Globus pallidus (tissue), 1 donor: ENCODE measurements around the gene IGF2BP1.
"Not testable (repeated sequence)": the region's sequence is repeated elsewhere in the genome, so short reads cannot be mapped to it uniquely, and the experiment has no call there.

Experiments
- DNase-seq: peaks from one replicate; pipeline ENCODE4 v3.0.0-alpha.2; 2015; ENCODE audit warnings: low spot score

Gene IGF2BP1

GRCh38 chr17:49020609-49021008 is 23.4 kb downstream of the IGF2BP1 start:
- no peak for DNase-seq

GRCh38 chr17:49021095-49021767 is 24.0 kb downstream of the IGF2BP1 start:
- no peak for DNase-seq

- no peak for DNase-seq
Observed at GRCh38 chr17:49021768-49022103, 24.6 kb downstream of the IGF2BP1 start.

GRCh38 chr17:49022391-49022941 is 25.3 kb downstream of the IGF2BP1 start:
- DNase-seq = no peak

- no peak for DNase-seq
Observed at GRCh38 chr17:49024523-49024922, 27.3 kb downstream of the IGF2BP1 start.

GRCh38 chr17:49026447-49026846 is 29.3 kb downstream of the IGF2BP1 start:
- DNase-seq = not testable (repeated sequence)

GRCh38 chr17:49028271-49028670 is 31.1 kb downstream of the IGF2BP1 start:
- DNase-seq = no peak

- no peak for DNase-seq
Observed at GRCh38 chr17:49029801-49030200, 32.6 kb downstream of the IGF2BP1 start.

GRCh38 chr17:49031965-49032928 is 35.1 kb downstream of the IGF2BP1 start:
- peak; percentile 54 for DNase-seq

- DNase-seq = no peak
Observed at GRCh38 chr17:49035470-49036269, 38.5 kb downstream of the IGF2BP1 start.

GRCh38 chr17:49036270-49036626 is 39.1 kb downstream of the IGF2BP1 start:
- no peak for DNase-seq

GRCh38 chr17:49038138-49038537 is 41.0 kb downstream of the IGF2BP1 start:
- DNase-seq = no peak

GRCh38 chr17:49038544-49038943 is 41.4 kb downstream of the IGF2BP1 start:
- no peak for DNase-seq

GRCh38 chr17:49039518-49039917 is 42.3 kb downstream of the IGF2BP1 start:
- DNase-seq = not testable (repeated sequence)

- DNase-seq = no peak
Observed at GRCh38 chr17:49041527-49041926, 44.3 kb downstream of the IGF2BP1 start.

GRCh38 chr17:49045376-49045775 is 48.2 kb downstream of the IGF2BP1 start:
- DNase-seq = no peak

- no peak for DNase-seq
Observed at GRCh38 chr17:49046912-49047311, 49.7 kb downstream of the IGF2BP1 start.

- no peak for DNase-seq
Observed at GRCh38 chr17:49049265-49049664, 52.1 kb downstream of the IGF2BP1 start.

GRCh38 chr17:49050611-49051010 is 53.4 kb downstream of the IGF2BP1 start:
- no peak for DNase-seq

GRCh38 chr17:49051269-49051668 is 54.1 kb downstream of the IGF2BP1 start:
- no peak for DNase-seq

GRCh38 chr17:49053171-49053829 is 56.1 kb downstream of the IGF2BP1 start:
- no peak for DNase-seq
